Omental fat pad (tissue), 4 donors: ENCODE results near the gene TSPYL2. TPM values are rescaled to one million over a fixed set of nuclear protein-coding genes. Genes with fewer than 3 reads are reported as not detected.

Source experiments
- ATAC-seq: fragments of 150-250 bp; one replicate; pipeline ENCODE4 v1.9.1; 2016; ENCODE audit warnings: mild to moderate bottlenecking, moderate library complexity; ENCODE audit not compliant: low FRiP score
- DNase-seq: peaks from one replicate; pipeline ENCODE4 v3.0.0-alpha.2; 2019; ENCODE audit warnings: low spot score
- CTCF ChIP-seq, 3 donors: fragments of 450-650 bp; IDR thresholded peaks; one replicate each; pipeline ENCODE4 v1.5.1; 2016 to 2017; ENCODE audit warnings: antibody characterized with exemption in 3 of 3, mild to moderate bottlenecking in 3 of 3, moderate library complexity in 2 of 3
- total RNA-seq, 4 donors: library from RNA; depleted of rRNA; stranded (reverse); fragments of >200 nt; gene quantifications; one replicate each; pipeline ENCODE4 v1.1.0, GENCODE V29; 2016

TSPYL2 gene
- total RNA-seq, 4 donors from 2014 or later = 30.9 to 127 (median 53.9) TPM

- TF ChIP-seq CTCF (IDR thresholded peaks at IDR 0.05) = no peak
- ATAC-seq = peak; percentile 72
- no peak for DNase-seq
Measured at GRCh38 chrX:53093177-53093655, 11.0 kb downstream of the TSPYL2 start.

- TF ChIP-seq CTCF (IDR thresholded peaks at IDR 0.05) = no peak
- ATAC-seq = peak; percentile 94
- peak; percentile 48 for DNase-seq
Measured at GRCh38 chrX:53093748-53094581, 11.8 kb downstream of the TSPYL2 start, which contains the start of gene KANTR. Gene KANTR, plus strand, starts transcription at chrX:53094142. Its CDS starts 30,131 bp downstream, at chrX:53124273.

- ATAC-seq = no peak
- DNase-seq = no peak
- TF ChIP-seq CTCF (IDR thresholded peaks at IDR 0.05) = no peak
Measured at GRCh38 chrX:53094582-53094905, 12.4 kb downstream of the TSPYL2 start.

GRCh38 chrX:53095796-53096195 lies 13.6 kb downstream of the TSPYL2 start:
- DNase-seq = no peak
- no peak for ATAC-seq
- no peak for TF ChIP-seq CTCF (IDR thresholded peaks at IDR 0.05)

GRCh38 chrX:53114864-53115549 lies 32.8 kb downstream of the TSPYL2 start:
- DNase-seq (no peak), ATAC-seq (no peak)
- no peak for TF ChIP-seq CTCF (IDR thresholded peaks at IDR 0.05)

GRCh38 chrX:53115550-53115874 lies 33.3 kb downstream of the TSPYL2 start:
- ATAC-seq = no peak
- TF ChIP-seq CTCF (IDR thresholded peaks at IDR 0.05) = no peak
- no peak for DNase-seq
